Retinal pigment epithelial cell (primary cell): Measurements from ENCODE around the gene SEMA7A.

ENCODE experiments used
- DNase-seq: peaks from one replicate; pipeline ENCODE4 v3.0.0-alpha.2; 2010; ENCODE audit warnings: low read depth
- H3K4me3 ChIP-seq: 2 replicates; pipeline ENCODE4 v1.5.1; 2011; ENCODE audit warnings: mild to moderate bottlenecking, low read length, control low read depth, moderate library complexity
- TF ChIP-seq, protein P1 (sequence below): conservative IDR thresholded peaks from 2 replicates; pipeline ENCODE4 v1.5.1; 2011; ENCODE audit warnings: low read depth, low read length, control low read depth, inconsistent platforms

Gene SEMA7A

DNA sequence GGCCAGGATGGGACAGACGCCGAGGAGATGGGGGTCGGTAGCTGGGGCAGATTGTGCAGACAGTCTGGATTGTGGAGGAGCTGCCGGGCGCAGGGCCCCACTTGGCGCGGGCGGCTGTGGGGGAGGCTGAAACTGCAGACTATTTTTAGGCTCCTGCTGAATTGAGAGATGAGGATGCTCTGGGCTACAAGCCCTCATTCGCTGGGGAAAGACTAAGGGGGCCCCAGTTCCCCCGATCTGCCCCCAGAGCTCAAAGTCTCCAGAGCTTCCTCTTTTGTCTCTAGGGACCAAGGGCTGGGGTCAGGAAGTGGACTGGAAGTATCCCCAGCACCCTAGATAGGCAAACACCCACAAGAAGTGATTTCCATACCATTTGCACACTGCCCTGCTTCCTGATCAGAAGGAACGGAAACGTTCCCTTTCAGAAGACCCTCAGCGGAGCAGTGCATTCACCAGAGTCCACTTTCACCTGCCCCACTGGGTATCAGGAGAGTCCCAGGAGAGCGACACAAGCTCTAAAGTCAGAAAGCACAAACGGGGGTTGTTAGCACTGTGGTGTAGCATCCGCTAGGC is 29.7 kb downstream of the SEMA7A start:
- no peak for DNase-seq
- TF ChIP-seq, protein P1, sequence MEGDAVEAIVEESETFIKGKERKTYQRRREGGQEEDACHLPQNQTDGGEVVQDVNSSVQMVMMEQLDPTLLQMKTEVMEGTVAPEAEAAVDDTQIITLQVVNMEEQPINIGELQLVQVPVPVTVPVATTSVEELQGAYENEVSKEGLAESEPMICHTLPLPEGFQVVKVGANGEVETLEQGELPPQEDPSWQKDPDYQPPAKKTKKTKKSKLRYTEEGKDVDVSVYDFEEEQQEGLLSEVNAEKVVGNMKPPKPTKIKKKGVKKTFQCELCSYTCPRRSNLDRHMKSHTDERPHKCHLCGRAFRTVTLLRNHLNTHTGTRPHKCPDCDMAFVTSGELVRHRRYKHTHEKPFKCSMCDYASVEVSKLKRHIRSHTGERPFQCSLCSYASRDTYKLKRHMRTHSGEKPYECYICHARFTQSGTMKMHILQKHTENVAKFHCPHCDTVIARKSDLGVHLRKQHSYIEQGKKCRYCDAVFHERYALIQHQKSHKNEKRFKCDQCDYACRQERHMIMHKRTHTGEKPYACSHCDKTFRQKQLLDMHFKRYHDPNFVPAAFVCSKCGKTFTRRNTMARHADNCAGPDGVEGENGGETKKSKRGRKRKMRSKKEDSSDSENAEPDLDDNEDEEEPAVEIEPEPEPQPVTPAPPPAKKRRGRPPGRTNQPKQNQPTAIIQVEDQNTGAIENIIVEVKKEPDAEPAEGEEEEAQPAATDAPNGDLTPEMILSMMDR, result no peak
- no peak overlapping the region for H3K4me3 ChIP-seq

DNA sequence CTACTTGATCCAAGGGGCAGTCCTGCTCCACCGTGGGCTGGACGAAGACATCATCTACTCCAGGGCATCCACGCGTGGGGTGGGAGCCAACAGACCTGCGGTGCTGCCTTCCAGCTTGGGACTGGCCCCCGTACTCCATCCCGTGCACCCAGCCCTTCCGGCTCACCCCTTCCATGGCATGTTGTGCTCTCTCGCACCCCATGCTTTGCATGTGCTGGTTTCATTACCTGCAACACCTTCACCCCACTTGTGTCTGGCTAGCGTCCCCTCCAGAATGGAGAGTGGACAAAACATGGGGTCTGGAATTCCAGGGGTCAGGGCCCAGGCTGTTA is 30.2 kb downstream of the SEMA7A start:
- H3K4me3 ChIP-seq, result no peak overlapping the region
- TF ChIP-seq, protein P1, result no peak
- no peak for DNase-seq

DNA sequence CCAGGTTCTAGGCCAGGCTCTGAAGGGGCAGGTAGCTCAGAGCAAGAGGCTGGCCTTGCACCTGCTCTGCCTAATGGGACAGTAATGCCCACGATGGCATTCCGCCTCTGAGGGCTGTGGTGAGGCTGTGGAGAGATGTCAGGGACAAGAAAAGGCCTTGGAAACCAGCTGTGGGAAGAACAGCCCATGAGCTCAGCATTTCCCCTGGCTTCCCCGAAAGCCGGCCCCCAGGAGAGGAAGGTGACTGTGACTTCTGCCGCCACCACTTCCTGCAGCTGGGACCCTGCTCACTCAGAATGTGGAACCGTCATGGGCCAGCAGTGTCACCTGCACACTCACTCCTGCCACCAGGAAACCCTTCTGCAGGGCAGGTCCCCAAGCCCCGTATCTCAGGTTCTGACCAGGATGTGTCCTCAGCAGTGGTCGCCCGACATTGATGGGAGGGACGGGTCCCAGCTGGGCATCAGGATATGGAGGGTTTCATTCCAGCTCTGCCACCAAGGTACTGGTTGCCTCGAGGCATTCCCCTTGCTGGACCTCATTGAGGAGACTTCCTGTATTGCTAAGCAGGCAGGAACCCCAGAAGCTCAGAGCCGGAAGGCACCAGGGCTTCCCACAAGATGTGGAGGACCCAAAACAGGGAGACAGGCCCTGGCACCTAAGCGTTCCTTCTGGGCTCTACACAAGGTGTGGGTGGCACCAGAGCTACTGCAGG is 30.7 kb downstream of the SEMA7A start:
- no peak for DNase-seq
- H3K4me3 ChIP-seq, result no peak overlapping the region
- TF ChIP-seq, protein P1, result no peak

DNA sequence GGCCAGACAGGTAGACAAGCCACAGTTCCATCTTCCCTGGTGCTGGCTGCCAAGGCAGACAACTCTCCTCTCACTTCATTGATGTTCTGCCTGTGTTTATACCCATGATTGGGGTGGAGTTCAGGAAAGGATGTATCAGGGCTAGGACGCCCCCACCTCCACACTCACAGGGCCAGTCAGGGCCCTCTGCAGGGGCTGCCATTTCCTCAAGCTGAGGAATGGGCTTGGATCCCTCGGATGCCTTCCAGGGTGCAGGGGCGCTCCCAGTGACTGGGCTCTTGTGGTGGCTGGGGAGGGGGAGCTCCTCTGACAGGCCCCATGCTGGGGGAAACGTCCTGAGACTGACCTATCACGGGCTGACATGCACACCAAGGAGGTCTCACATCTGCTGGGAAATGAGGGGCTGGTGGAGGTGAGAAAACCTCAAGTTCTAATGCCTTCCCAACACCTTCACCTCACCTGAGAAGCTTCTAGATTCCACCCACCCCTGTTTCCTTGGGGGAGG is 31.4 kb downstream of the SEMA7A start:
- DNase-seq, result no peak
- TF ChIP-seq, protein P1, result no peak
- no peak overlapping the region for H3K4me3 ChIP-seq

DNA sequence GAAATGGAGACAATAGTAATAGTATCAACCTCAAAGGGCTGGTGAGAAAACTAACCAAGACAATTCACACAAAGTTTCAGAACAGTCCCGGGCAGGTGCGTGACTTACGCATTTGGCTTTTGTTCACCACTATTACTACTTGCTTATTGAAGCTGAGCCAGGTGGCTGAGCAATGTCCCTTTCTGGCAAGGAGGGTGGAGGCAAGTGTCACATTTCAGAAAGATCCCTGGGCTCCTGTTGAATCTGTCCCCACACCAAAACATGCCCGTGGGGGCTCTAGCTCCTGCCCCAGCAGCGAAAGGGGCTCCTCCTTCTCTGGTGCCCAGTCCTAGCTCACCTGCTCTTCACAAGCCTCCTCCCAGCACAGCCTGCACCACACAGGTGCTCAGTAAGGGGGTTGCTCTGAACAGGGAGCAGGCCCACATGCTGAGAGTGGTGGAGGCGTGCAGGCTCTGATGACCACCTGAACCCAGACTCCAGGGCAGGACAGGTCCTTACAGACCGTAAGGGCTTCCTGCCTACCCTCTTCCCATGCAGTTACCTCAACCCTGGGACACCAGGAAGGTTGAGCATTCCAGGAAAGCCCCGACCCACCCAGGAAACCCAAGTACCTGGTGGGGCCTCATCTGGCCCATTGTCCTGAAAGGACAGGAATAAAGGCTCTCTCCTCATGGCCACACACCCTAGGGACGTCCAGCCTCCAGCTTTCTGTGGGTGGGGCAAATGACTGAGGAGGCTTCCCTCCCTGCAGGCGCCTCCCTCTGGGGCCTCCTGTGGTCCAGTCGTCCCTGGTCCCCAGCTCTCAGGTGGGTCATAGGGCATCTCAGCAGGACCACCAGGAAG is 32.6 kb downstream of the SEMA7A start:
- no peak overlapping the region for H3K4me3 ChIP-seq
- no peak for DNase-seq
- TF ChIP-seq, protein P1, result no peak

DNA sequence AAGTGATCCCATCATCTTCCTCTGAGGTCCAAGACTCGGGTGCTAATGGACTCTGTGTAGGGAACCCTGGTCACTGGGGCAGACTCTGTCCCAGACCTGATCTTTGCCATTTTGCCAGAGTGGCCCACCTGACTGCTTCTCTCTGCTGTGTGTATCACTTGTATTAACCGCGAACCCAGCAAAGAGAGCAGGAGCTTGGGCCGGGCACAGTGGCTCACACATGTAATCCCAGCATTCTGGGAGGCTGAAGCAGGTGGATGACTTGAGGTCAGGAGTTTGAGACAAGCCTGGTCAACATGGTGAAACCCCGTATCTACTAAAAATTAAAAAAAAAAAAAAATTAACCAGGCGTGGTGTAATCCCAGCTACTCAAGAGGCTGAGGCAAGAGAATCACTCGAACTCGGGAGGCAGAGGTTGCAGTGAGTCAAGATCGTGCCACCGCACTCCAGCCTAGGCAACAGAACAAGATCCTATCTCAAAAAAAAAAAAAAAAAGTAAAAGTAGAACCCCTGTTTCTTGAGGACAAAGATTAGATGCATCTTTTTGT is 33.4 kb downstream of the SEMA7A start:
- H3K4me3 ChIP-seq, result no peak overlapping the region
- no peak for DNase-seq
- TF ChIP-seq, protein P1, result no peak
